Cardiac muscle cell (in vitro differentiated cells and primary cell): ENCODE data around the gene TLE4. TPM values are rescaled to one million over a fixed set of nuclear protein-coding genes. Genes with fewer than 3 reads are reported as not detected.

Experiments used
- DNase-seq, 2 donors: peaks; one replicate each; pipeline versions ENCODE4 v3.0.0 to v3.0.0-alpha.2; 2010 to 2017; ENCODE audit warnings: low read depth in 1 of 2, low spot score in 1 of 2
- H3K27ac ChIP-seq: fragments of 200-600 bp; sonication (generic); 2 replicates; pipeline ENCODE4 v1.5.1; 2016
- H3K27me3 ChIP-seq: fragments of 200-600 bp; sonication (generic); 2 replicates; pipeline ENCODE4 v1.6.0; 2016; ENCODE audit warnings: control low read depth
- H3K36me3 ChIP-seq: fragments of 200-600 bp; sonication (generic); 2 replicates; pipeline ENCODE4 v1.5.1; 2016; ENCODE audit warnings: control low read depth
- H3K4me1 ChIP-seq: fragments of 200-600 bp; sonication (generic); 2 replicates; pipeline ENCODE4 v1.8.1; 2017; ENCODE audit warnings: low read depth, mild to moderate bottlenecking, mixed run types
- H3K4me3 ChIP-seq: fragments of 200-600 bp; sonication (generic); 2 replicates; pipeline ENCODE4 v1.5.1; 2016; ENCODE audit warnings: mild to moderate bottlenecking
- H3K9me3 ChIP-seq: fragments of 200-600 bp; sonication (generic); 2 replicates; pipeline ENCODE4 v1.5.1; 2017; ENCODE audit warnings: low read depth, mild to moderate bottlenecking, control low read depth
- CTCF ChIP-seq: IDR thresholded peaks from 2 replicates; pipeline ENCODE4 v1.5.1; 2012; ENCODE audit warnings: low read depth, mild to moderate bottlenecking, low read length
- polyA plus RNA-seq: library from polyadenylated mRNA; unstranded; fragments of >200 nt; fragmentation: Nextera tagmentation; extraction: Ambion mirVana; gene quantifications from 2 replicates; pipeline ENCODE4 v1.2.1, GENCODE V29; 2016
- total RNA-seq: library from RNA; depleted of rRNA; stranded (reverse); fragments of >200 nt; gene quantifications from 2 replicates; pipeline ENCODE4 v1.2.3, GENCODE V29; 2016

Gene TLE4
- total and polyA plus RNA-seq, 2 experiments from 2014 or later, result 9.1 to 11.9 TPM

GRCh38 chr9:79641070-79641469, 69.3 kb downstream of the TLE4 start:
- H3K36me3 ChIP-seq, result no peaks in the 10 kb centered on the region
- no peaks in the 10 kb centered on the region for H3K27me3 ChIP-seq
- no peaks in the 10 kb centered on the region for H3K4me1 ChIP-seq
- no peak for DNase-seq
- no peak overlapping the region for H3K27ac ChIP-seq
- TF ChIP-seq CTCF, result no peak
- H3K9me3 ChIP-seq, result no peaks in the 10 kb centered on the region
- no peak overlapping the region for H3K4me3 ChIP-seq

- Histone ChIP-seq H3K36me3 (no peaks in the 10 kb centered on the region), H3K4me3 (no peak overlapping the region), H3K27me3 (no peaks in the 10 kb centered on the region), H3K9me3 (no peaks in the 10 kb centered on the region), H3K4me1 (no peaks in the 10 kb centered on the region), H3K27ac (no peak overlapping the region)
- DNase-seq, result peak in 1 of 2 donors; percentile 14
- TF ChIP-seq CTCF, result no peak
Observed at GRCh38 chr9:79642671-79643070, 70.9 kb downstream of the TLE4 start.

- Histone ChIP-seq H3K4me1 (no peaks in the 10 kb centered on the region), H3K9me3 (no peaks in the 10 kb centered on the region), H3K4me3 (no peak overlapping the region), H3K36me3 (no peaks in the 10 kb centered on the region), H3K27ac (no peak overlapping the region), H3K27me3 (no peaks in the 10 kb centered on the region)
- TF ChIP-seq CTCF, result no peak
- DNase-seq, result no peak
Observed at GRCh38 chr9:79644048-79644447, 72.3 kb downstream of the TLE4 start.

GRCh38 chr9:79644601-79645000, 72.8 kb downstream of the TLE4 start:
- H3K36me3 ChIP-seq, result no peaks in the 10 kb centered on the region
- no peak overlapping the region for H3K4me3 ChIP-seq
- H3K27me3 ChIP-seq, result no peaks in the 10 kb centered on the region
- no peak for TF ChIP-seq CTCF
- H3K9me3 ChIP-seq, result no peaks in the 10 kb centered on the region
- H3K27ac ChIP-seq, result no peak overlapping the region
- H3K4me1 ChIP-seq, result no peaks in the 10 kb centered on the region
- DNase-seq, result no peak

GRCh38 chr9:79645110-79645509, 73.3 kb downstream of the TLE4 start:
- Histone ChIP-seq H3K27ac (no peak overlapping the region), H3K9me3 (no peaks in the 10 kb centered on the region), H3K4me3 (no peak overlapping the region), H3K36me3 (no peaks in the 10 kb centered on the region), H3K27me3 (no peaks in the 10 kb centered on the region), H3K4me1 (no peaks in the 10 kb centered on the region)
- no peak for TF ChIP-seq CTCF
- no peak for DNase-seq

GRCh38 chr9:79646096-79646495, 74.3 kb downstream of the TLE4 start:
- Histone ChIP-seq H3K4me3 (no peak overlapping the region), H3K36me3 (no peaks in the 10 kb centered on the region), H3K27ac (no peak overlapping the region), H3K27me3 (no peaks in the 10 kb centered on the region), H3K9me3 (no peaks in the 10 kb centered on the region), H3K4me1 (no peaks in the 10 kb centered on the region)
- TF ChIP-seq CTCF, result no peak
- no peak for DNase-seq
